Measurements from ENCODE around the gene SDC1. TPM values are rescaled to one million over a fixed set of nuclear protein-coding genes. Genes with fewer than 3 reads are reported as not detected.

SDC1 gene
- total RNA-seq, 4 donors from 2014 or later, result 103 to 192 (median 127) TPM

DNA sequence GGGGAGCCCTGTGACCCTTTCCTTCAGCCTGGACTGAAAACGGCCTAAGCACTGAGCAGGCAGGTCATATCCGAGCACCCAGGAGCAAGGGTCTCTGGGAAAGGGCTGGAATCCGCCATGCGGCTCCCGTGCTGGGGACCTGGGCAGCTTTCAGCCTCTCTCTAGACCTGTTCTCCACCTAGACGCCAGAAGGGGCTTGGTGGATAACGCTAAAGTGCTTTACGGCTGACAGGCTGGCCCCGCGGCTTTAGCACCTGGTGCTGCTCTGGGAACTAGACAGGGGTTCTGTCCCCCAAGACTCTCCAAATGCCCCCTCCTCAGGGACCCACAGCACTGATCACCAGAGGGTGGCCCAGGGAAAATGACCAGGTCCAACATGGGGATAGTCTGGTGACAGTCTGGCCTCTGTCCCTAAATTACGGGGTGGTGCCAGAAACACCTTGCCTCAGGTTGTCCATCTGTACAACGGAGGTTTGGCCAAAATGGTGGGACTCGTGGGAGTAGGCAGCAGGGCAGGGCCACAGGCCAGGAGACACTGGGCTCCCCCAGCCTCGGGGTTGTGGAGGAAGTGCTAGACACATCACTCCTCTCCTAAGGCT is 13.0 kb downstream of the SDC1 start:
- peaks cover 3 to 30% (median 18%) of the 10 kb centered on the region in 4 donors for H3K4me1 ChIP-seq
- no peak for DNase-seq
- H3K9me3 ChIP-seq, result no peaks in the 10 kb centered on the region
- in situ Hi-C loops (cut with MboI; ENCODE audit: low pct_ligation_motif_present in 1 of 4, low pct_unique_long_range_greater_than_20kb in 1 of 4, low sequenced_read_pairs in 3 of 4) (no loop called here), intact Hi-C loops (cut with DNase I; ENCODE audit: low total_unique reads) (no loop called here)
- H3K27me3 ChIP-seq, result no peaks in the 10 kb centered on the region
- no peaks in the 10 kb centered on the region for H3K36me3 ChIP-seq
- no peak for TF ChIP-seq POLR2A (IDR thresholded peaks at IDR 0.05)
- no peak for TF ChIP-seq EP300 (IDR thresholded peaks at IDR 0.05; ENCODE audit: low read depth)
- TF ChIP-seq, protein P1, sequence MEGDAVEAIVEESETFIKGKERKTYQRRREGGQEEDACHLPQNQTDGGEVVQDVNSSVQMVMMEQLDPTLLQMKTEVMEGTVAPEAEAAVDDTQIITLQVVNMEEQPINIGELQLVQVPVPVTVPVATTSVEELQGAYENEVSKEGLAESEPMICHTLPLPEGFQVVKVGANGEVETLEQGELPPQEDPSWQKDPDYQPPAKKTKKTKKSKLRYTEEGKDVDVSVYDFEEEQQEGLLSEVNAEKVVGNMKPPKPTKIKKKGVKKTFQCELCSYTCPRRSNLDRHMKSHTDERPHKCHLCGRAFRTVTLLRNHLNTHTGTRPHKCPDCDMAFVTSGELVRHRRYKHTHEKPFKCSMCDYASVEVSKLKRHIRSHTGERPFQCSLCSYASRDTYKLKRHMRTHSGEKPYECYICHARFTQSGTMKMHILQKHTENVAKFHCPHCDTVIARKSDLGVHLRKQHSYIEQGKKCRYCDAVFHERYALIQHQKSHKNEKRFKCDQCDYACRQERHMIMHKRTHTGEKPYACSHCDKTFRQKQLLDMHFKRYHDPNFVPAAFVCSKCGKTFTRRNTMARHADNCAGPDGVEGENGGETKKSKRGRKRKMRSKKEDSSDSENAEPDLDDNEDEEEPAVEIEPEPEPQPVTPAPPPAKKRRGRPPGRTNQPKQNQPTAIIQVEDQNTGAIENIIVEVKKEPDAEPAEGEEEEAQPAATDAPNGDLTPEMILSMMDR (IDR thresholded peaks at IDR 0.05), result no peak
- 83% methylated on average over 14 of the region's 14 CpGs; no CpG with 5 or more reads in 1 of the 2 donors for WGBS, 2 donors (ENCODE audit: low coverage in 1 of 2)
- H3K27ac ChIP-seq, result peak overlapping the region in 3 of 4 donors; percentile 3 to 64 (median 58)
- H3K4me3 ChIP-seq, result no peak overlapping the region

GRCh38 chr2:20211420-20211819 is 13.5 kb downstream of the SDC1 start:
- Histone ChIP-seq H3K9me3 (no peaks in the 10 kb centered on the region), H3K27ac (peak overlapping the region in 2 of 4 donors; percentile 19 to 64), H3K36me3 (no peaks in the 10 kb centered on the region), H3K4me3 (no peak overlapping the region), H3K4me1 (peaks cover 3 to 33% (median 19%) of the 10 kb centered on the region in 4 donors), H3K27me3 (no peaks in the 10 kb centered on the region)
- in situ Hi-C loops (cut with MboI; ENCODE audit: low pct_ligation_motif_present in 1 of 4, low pct_unique_long_range_greater_than_20kb in 1 of 4, low sequenced_read_pairs in 3 of 4), result no loop called here
- intact Hi-C loops (cut with DNase I; ENCODE audit: low total_unique reads), result no loop called here
- 89% methylated on average over 12 of the region's 12 CpGs; no CpG with 5 or more reads in 1 of the 2 donors for WGBS, 2 donors (ENCODE audit: low coverage in 1 of 2)
- DNase-seq, result no peak
- TF ChIP-seq POLR2AphosphoS5 (IDR thresholded peaks at IDR 0.05), result no peak
- TF ChIP-seq, protein P1 (IDR thresholded peaks at IDR 0.05), result no peak

DNA sequence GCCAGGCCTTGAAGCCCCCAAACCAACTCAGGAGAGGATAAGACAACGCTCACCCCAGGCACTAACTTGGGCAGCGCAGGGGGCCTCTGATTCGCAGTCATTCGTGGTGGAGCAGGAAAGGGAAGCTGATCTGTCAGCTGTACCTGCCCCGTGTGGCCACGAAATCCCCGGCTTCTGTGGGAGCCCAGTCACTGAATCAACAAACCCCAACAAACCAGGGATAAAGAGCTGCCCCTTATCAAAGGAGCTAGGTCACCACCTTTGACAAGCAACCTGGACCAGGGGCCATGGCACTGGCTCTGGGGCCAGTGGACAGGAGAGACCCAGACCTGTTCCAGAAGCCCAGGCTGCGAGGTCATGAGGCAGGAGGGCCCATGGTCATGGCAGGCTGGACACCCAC is 14.5 kb downstream of the SDC1 start:
- no peaks in the 10 kb centered on the region for H3K9me3 ChIP-seq
- H3K27ac ChIP-seq, result peak overlapping the region in 1 of 4 donors; percentile 64
- no peaks in the 10 kb centered on the region for H3K36me3 ChIP-seq
- intact Hi-C loops (cut with DNase I; ENCODE audit: low total_unique reads) (no loop called here), in situ Hi-C loops (cut with MboI; ENCODE audit: low pct_ligation_motif_present in 1 of 4, low pct_unique_long_range_greater_than_20kb in 1 of 4, low sequenced_read_pairs in 3 of 4) (no loop called here)
- no peak for DNase-seq
- H3K4me3 ChIP-seq, result no peak overlapping the region
- peaks cover 3 to 24% (median 20%) of the 10 kb centered on the region in 4 donors for H3K4me1 ChIP-seq
- WGBS, 2 donors (ENCODE audit: low coverage in 1 of 2), result 72% methylated on average over 5 of the region's 8 CpGs; no CpG with 5 or more reads in 1 of the 2 donors
- no peaks in the 10 kb centered on the region for H3K27me3 ChIP-seq
- no peak for TF ChIP-seq POLR2AphosphoS5 (IDR thresholded peaks at IDR 0.05)
- no peak for TF ChIP-seq POLR2A (IDR thresholded peaks at IDR 0.05)
- TF ChIP-seq EP300 (IDR thresholded peaks at IDR 0.05; ENCODE audit: low read depth), result no peak
- TF ChIP-seq, protein P1 (IDR thresholded peaks at IDR 0.05), result no peak

- in situ Hi-C loops (cut with MboI; ENCODE audit: low pct_ligation_motif_present in 1 of 4, low pct_unique_long_range_greater_than_20kb in 1 of 4, low sequenced_read_pairs in 3 of 4) (no loop called here), intact Hi-C loops (cut with DNase I; ENCODE audit: low total_unique reads) (no loop called here)
- no peaks in the 10 kb centered on the region for H3K27me3 ChIP-seq
- TF ChIP-seq, protein P1 (IDR thresholded peaks at IDR 0.05), result no peak
- no peak for TF ChIP-seq EP300 (IDR thresholded peaks at IDR 0.05; ENCODE audit: low read depth)
- no peak for TF ChIP-seq POLR2A (IDR thresholded peaks at IDR 0.05)
- no peak for TF ChIP-seq POLR2AphosphoS5 (IDR thresholded peaks at IDR 0.05)
- WGBS, 2 donors (ENCODE audit: low coverage in 1 of 2), result 92% methylated on average over 18 of the region's 21 CpGs; no CpG with 5 or more reads in 1 of the 2 donors
- H3K4me3 ChIP-seq, result no peak overlapping the region
- H3K36me3 ChIP-seq, result no peaks in the 10 kb centered on the region
- DNase-seq, result no peak
- peak overlapping the region in 3 of 4 donors; percentile 52 to 64 (median 63) for H3K27ac ChIP-seq
- peaks cover 3 to 24% (median 13%) of the 10 kb centered on the region in 4 donors for H3K4me1 ChIP-seq
- H3K9me3 ChIP-seq, result no peaks in the 10 kb centered on the region
Measured at GRCh38 chr2:20209373-20210109, 15.4 kb downstream of the SDC1 start.
